Measurements from ENCODE around the gene ABCA13.

- TF ChIP-seq CTCF (IDR thresholded peaks at IDR 0.05; ENCODE audit: extremely low read depth in 1 of 2, insufficient read depth in 1 of 2, low read depth in 1 of 2, low read length in 2 of 2): no peak
- no peak for TF ChIP-seq EZH2 (IDR thresholded peaks at IDR 0.05; ENCODE audit: borderline replicate concordance, low read depth, low read length, severe bottlenecking)
- TF ChIP-seq POLR2A (IDR thresholded peaks at IDR 0.05; ENCODE audit: low read depth, low read length): no peak
- no peak for TF ChIP-seq POLR2AphosphoS5 (IDR thresholded peaks at IDR 0.05; ENCODE audit: insufficient read depth, low read depth, low read length)
- TF ChIP-seq FOS (IDR thresholded peaks at IDR 0.05; ENCODE audit: borderline replicate concordance, insufficient read depth, low read length): no peak
- TF ChIP-seq, protein P1, sequence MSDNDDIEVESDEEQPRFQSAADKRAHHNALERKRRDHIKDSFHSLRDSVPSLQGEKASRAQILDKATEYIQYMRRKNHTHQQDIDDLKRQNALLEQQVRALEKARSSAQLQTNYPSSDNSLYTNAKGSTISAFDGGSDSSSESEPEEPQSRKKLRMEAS (IDR thresholded peaks at IDR 0.05; ENCODE audit: insufficient read depth, insufficient read length): no peak
- no peak for TF ChIP-seq MYC (IDR thresholded peaks at IDR 0.05; ENCODE audit: low read depth, low read length)
These were observed 193.8 kb downstream of the ABCA13 start for GRCh38 chr7:48365010-48365409.
